ENCODE measurements around the gene NAA80. TPM values are rescaled to one million over a fixed set of nuclear protein-coding genes. Genes with fewer than 3 reads are reported as not detected.

Gene NAA80
- polyA plus RNA-seq, 1 donor from 2014 or later: 4.6 TPM

- Histone ChIP-seq H3K9ac (ENCODE audit: low read length) (no peak overlapping the region), H3K9me3 (ENCODE audit: low read length) (no peaks in the 10 kb centered on the region), H3K4me3 (ENCODE audit: low read length) (no peak overlapping the region), H3K4me2 (ENCODE audit: low read length) (no peak overlapping the region), H3K27ac (ENCODE audit: low read length) (no peak overlapping the region), H2AFZ (ENCODE audit: low read depth, low read length) (no peak overlapping the region), H3K36me3 (ENCODE audit: insufficient read depth, low read length) (no peaks in the 10 kb centered on the region), H3F3A (ENCODE audit: insufficient read depth, low read length, poor library complexity, severe bottlenecking) (no peaks in the 10 kb centered on the region), H3K79me2 (replicated peaks; ENCODE audit: insufficient read depth, low read length) (peaks cover 63% of the 10 kb centered on the region), H3K27me3 (ENCODE audit: insufficient read depth, low read depth, low read length) (no peaks in the 10 kb centered on the region), H3K9me2 (ENCODE audit: insufficient read depth, low read length) (no peaks in the 10 kb centered on the region), H4K20me1 (ENCODE audit: insufficient read depth) (no peaks in the 10 kb centered on the region)
- no peak for TF ChIP-seq MXI1 (conservative IDR thresholded peaks at IDR 0.05; ENCODE audit: poor library complexity, severe bottlenecking)
- no peak for TF ChIP-seq CTCF (IDR thresholded peaks at IDR 0.05; ENCODE audit: poor library complexity, severe bottlenecking)
- no peak for TF ChIP-seq POLR2AphosphoS5 (IDR thresholded peaks at IDR 0.05)
- TF ChIP-seq TAF1 (IDR thresholded peaks at IDR 0.05; ENCODE audit: low read depth): no peak
- no peak for TF ChIP-seq RAD21 (conservative IDR thresholded peaks at IDR 0.05)
- no peak for TF ChIP-seq REST (IDR thresholded peaks at IDR 0.05; ENCODE audit: borderline replicate concordance)
- TF ChIP-seq EZH2 (IDR thresholded peaks at IDR 0.05; ENCODE audit: borderline replicate concordance, insufficient read depth, low read length, poor library complexity, severe bottlenecking): no peak
- no peak for TF ChIP-seq EP300 (conservative IDR thresholded peaks at IDR 0.05; ENCODE audit: poor library complexity, severe bottlenecking)
- no peak for TF ChIP-seq SMC3 (conservative IDR thresholded peaks at IDR 0.05; ENCODE audit: poor library complexity)
Measured at GRCh38 chr3:50249457-50249856, 49.7 kb downstream of the NAA80 start.

- no peak overlapping the region for H3K9ac ChIP-seq (ENCODE audit: low read length)
- no peaks in the 10 kb centered on the region for H4K20me1 ChIP-seq (ENCODE audit: insufficient read depth)
- peaks cover 70% of the 10 kb centered on the region for H3K79me2 ChIP-seq (replicated peaks; ENCODE audit: insufficient read depth, low read length)
- H3K27ac ChIP-seq (ENCODE audit: low read length): no peak overlapping the region
- H2AFZ ChIP-seq (ENCODE audit: low read depth, low read length): no peak overlapping the region
- no peak overlapping the region for H3K4me2 ChIP-seq (ENCODE audit: low read length)
- no peaks in the 10 kb centered on the region for H3F3A ChIP-seq (ENCODE audit: insufficient read depth, low read length, poor library complexity, severe bottlenecking)
- no peaks in the 10 kb centered on the region for H3K27me3 ChIP-seq (ENCODE audit: insufficient read depth, low read depth, low read length)
- no peaks in the 10 kb centered on the region for H3K36me3 ChIP-seq (ENCODE audit: insufficient read depth, low read length)
- no peaks in the 10 kb centered on the region for H3K9me3 ChIP-seq (ENCODE audit: low read length)
- no peak for TF ChIP-seq SMC3 (conservative IDR thresholded peaks at IDR 0.05; ENCODE audit: poor library complexity)
- TF ChIP-seq CTCF (IDR thresholded peaks at IDR 0.05; ENCODE audit: poor library complexity, severe bottlenecking): no peak
- no peak for TF ChIP-seq MXI1 (conservative IDR thresholded peaks at IDR 0.05; ENCODE audit: poor library complexity, severe bottlenecking)
- no peak for TF ChIP-seq POLR2AphosphoS5 (IDR thresholded peaks at IDR 0.05)
- no peak for TF ChIP-seq EZH2 (IDR thresholded peaks at IDR 0.05; ENCODE audit: borderline replicate concordance, insufficient read depth, low read length, poor library complexity, severe bottlenecking)
- TF ChIP-seq EP300 (conservative IDR thresholded peaks at IDR 0.05; ENCODE audit: poor library complexity, severe bottlenecking): no peak
- TF ChIP-seq TAF1 (IDR thresholded peaks at IDR 0.05; ENCODE audit: low read depth): no peak
- TF ChIP-seq RAD21 (conservative IDR thresholded peaks at IDR 0.05): no peak
- no peak for TF ChIP-seq REST (IDR thresholded peaks at IDR 0.05; ENCODE audit: borderline replicate concordance)
- H3K9me2 ChIP-seq (ENCODE audit: insufficient read depth, low read length): no peaks in the 10 kb centered on the region
- no peak overlapping the region for H3K4me3 ChIP-seq (ENCODE audit: low read length)
Measured at GRCh38 chr3:50248387-50248786, 50.8 kb downstream of the NAA80 start.

Data from neural cell (in vitro differentiated cells).